Gastrocnemius medialis (tissue), 4 donors: ENCODE measurements around the gene ERC1.

ENCODE experiments used
- CTCF ChIP-seq, 5 experiments: fragments of 450-650 bp in 3 of 5; fragments of 200-600 bp in 2 of 5; sonication (generic) in 2 of 5; IDR thresholded peaks in 4 of 5; conservative IDR thresholded peaks in 1 of 5; 1 replicate in 4 of 5; 2 replicates in 1 of 5; pipeline ENCODE4 v1.5.1; 2016 to 2019; ENCODE audit warnings: antibody characterized with exemption in 5 of 5, mild to moderate bottlenecking in 3 of 5, moderate library complexity in 3 of 5
- POLR2A ChIP-seq, 2 donors: fragments of 450-650 bp; IDR thresholded peaks; one replicate each; pipeline ENCODE4 v1.6.1; 2017; ENCODE audit warnings: antibody characterized with exemption in 2 of 2, mild to moderate bottlenecking in 2 of 2, moderate library complexity in 2 of 2

- TF ChIP-seq CTCF (IDR thresholded peaks at IDR 0.05 in 4 of 5, conservative IDR thresholded peaks at IDR 0.05 in 1 of 5) (no peak), POLR2A (IDR thresholded peaks at IDR 0.05) (no peak)
Measured at GRCh38 chr12:958588-959123, 32.4 kb upstream of the ERC1 start.
